H9 (cell line): ENCODE data around the gene SLC39A2. TPM values are rescaled to one million over a fixed set of nuclear protein-coding genes. Genes with fewer than 3 reads are reported as not detected.
A peak's percentile ranks its signal among the peaks of the same experiment; 100 is the strongest.
"Not testable (repeated sequence)": the region's sequence is repeated elsewhere in the genome, so short reads cannot be mapped to it uniquely, and the experiment has no call there.

Experiments
- DNase-seq: peaks from one replicate; pipeline ENCODE4 v3.0.0-alpha.2; 2017
- H2AFZ ChIP-seq: one replicate; pipeline ENCODE4 v1.6.1; 2013; ENCODE audit warnings: mild to moderate bottlenecking, low read length, control low read depth, moderate library complexity
- H2AK5ac ChIP-seq: 2 replicates; pipeline ENCODE4 v1.6.1; 2013; ENCODE audit warnings: low read length, control low read depth, mixed read lengths; ENCODE audit not compliant: insufficient read length
- H2BK120ac ChIP-seq: one replicate; pipeline ENCODE4 v1.6.1; 2013; ENCODE audit warnings: low read depth, mild to moderate bottlenecking, low read length, control low read depth, inconsistent platforms; ENCODE audit not compliant: poor library complexity, severe bottlenecking
- H2BK12ac ChIP-seq: 2 replicates; pipeline ENCODE4 v1.6.1; 2013; ENCODE audit warnings: low read length, control low read depth, mixed read lengths, low read depth; ENCODE audit not compliant: insufficient read length
- H2BK15ac ChIP-seq: 2 replicates; pipeline ENCODE4 v1.6.1; 2013; ENCODE audit warnings: low read depth, low read length, control low read depth
- H2BK20ac ChIP-seq: one replicate; pipeline ENCODE4 v1.6.1; 2013; ENCODE audit warnings: low read depth, mild to moderate bottlenecking, low read length, control low read depth, inconsistent platforms; ENCODE audit not compliant: poor library complexity, severe bottlenecking
- H2BK5ac ChIP-seq: 2 replicates; pipeline ENCODE4 v1.6.1; 2013; ENCODE audit warnings: low read length, control low read depth, mixed read lengths; ENCODE audit not compliant: insufficient read length
- H3K14ac ChIP-seq: 2 replicates; pipeline ENCODE4 v1.6.1; 2013; ENCODE audit warnings: low read length, control low read depth; ENCODE audit not compliant: insufficient read depth
- H3K18ac ChIP-seq: 2 replicates; pipeline ENCODE4 v1.6.1; 2013; ENCODE audit warnings: low read depth, mild to moderate bottlenecking, mixed read lengths, low read length, control low read depth; ENCODE audit not compliant: insufficient read length
- H3K23ac ChIP-seq: 2 replicates; pipeline ENCODE4 v1.6.1; 2013; ENCODE audit warnings: low read length, control low read depth, mixed read lengths, low read depth; ENCODE audit not compliant: insufficient read length
- H3K23me2 ChIP-seq: 2 replicates; pipeline ENCODE4 v1.6.1; 2013; ENCODE audit warnings: low read depth, mild to moderate bottlenecking, mixed read lengths, low read length, control low read depth; ENCODE audit not compliant: insufficient read length, poor library complexity, severe bottlenecking
- H3K27ac ChIP-seq: 2 replicates; pipeline ENCODE4 v1.5.1; 2013; ENCODE audit warnings: low read length, control low read depth, mixed read lengths, low read depth; ENCODE audit not compliant: insufficient read length
- H3K27me3 ChIP-seq: 2 replicates; pipeline ENCODE4 v1.6.1; 2013; ENCODE audit warnings: low read length, control low read depth, inconsistent platforms; ENCODE audit not compliant: insufficient read depth
- H3K4ac ChIP-seq: 2 replicates; pipeline ENCODE4 v1.6.1; 2013; ENCODE audit warnings: low read depth, mild to moderate bottlenecking, control low read depth, inconsistent platforms, low read length, moderate library complexity
- H3K4me1 ChIP-seq: 2 replicates; pipeline ENCODE4 v1.6.1; 2013; ENCODE audit warnings: low read length, control low read depth, inconsistent platforms; ENCODE audit not compliant: insufficient read depth
- H3K4me2 ChIP-seq: 2 replicates; pipeline ENCODE4 v1.6.1; 2013; ENCODE audit warnings: low read length, control low read depth, mixed read lengths; ENCODE audit not compliant: insufficient read length, insufficient read depth
- H3K56ac ChIP-seq: 2 replicates; pipeline ENCODE4 v1.6.1; 2013; ENCODE audit warnings: low read depth, mild to moderate bottlenecking, mixed read lengths, low read length, control low read depth; ENCODE audit not compliant: insufficient read length
- H3K79me1 ChIP-seq: 2 replicates; pipeline ENCODE4 v1.6.1; 2013; ENCODE audit warnings: low read depth, mild to moderate bottlenecking, moderate library complexity, low read length, control low read depth, inconsistent platforms; ENCODE audit not compliant: insufficient read depth, poor library complexity, severe bottlenecking
- H3K79me2 ChIP-seq: 2 replicates; pipeline ENCODE4 v1.6.1; 2013; ENCODE audit warnings: low read length, control low read depth, inconsistent platforms; ENCODE audit not compliant: insufficient read depth
- H3K9ac ChIP-seq: 2 replicates; pipeline ENCODE4 v1.6.1; 2013; ENCODE audit warnings: low read length, control low read depth, mixed read lengths; ENCODE audit not compliant: insufficient read length; ENCODE audit errors: extremely low read depth
- H3K9me3 ChIP-seq: one replicate; pipeline ENCODE4 v1.6.1; 2013; ENCODE audit warnings: low read depth, low read length, inconsistent platforms; ENCODE audit not compliant: control insufficient read depth
- H3T11ph ChIP-seq: one replicate; pipeline ENCODE4 v1.6.1; 2013; ENCODE audit warnings: mild to moderate bottlenecking, low read length, control low read depth, inconsistent platforms
- H4K20me1 ChIP-seq: one replicate; pipeline ENCODE4 v1.6.1; 2013; ENCODE audit not compliant: control insufficient read depth, insufficient read length, insufficient read depth
- H4K5ac ChIP-seq: 2 replicates; pipeline ENCODE4 v1.6.1; 2013; ENCODE audit warnings: low read depth, mild to moderate bottlenecking, mixed read lengths, low read length, control low read depth; ENCODE audit not compliant: insufficient read length
- H4K8ac ChIP-seq: replicated peaks from 2 replicates; pipeline ENCODE4 v1.6.1; 2013; ENCODE audit warnings: low read length, control low read depth, mixed read lengths, low read depth; ENCODE audit not compliant: insufficient read length
- H4K91ac ChIP-seq: 2 replicates; pipeline ENCODE4 v1.6.1; 2013; ENCODE audit warnings: low read depth, mild to moderate bottlenecking, moderate library complexity, mixed read lengths, low read length, control low read depth; ENCODE audit not compliant: insufficient read length
- H3K27ac Mint-ChIP-seq, 3 experiments: 2 replicates in 2 of 3; 3 replicates in 1 of 3; pipeline ENCODE4 v1.8.0; 2020 to 2021; ENCODE audit warnings: mixed read lengths in 3 of 3, mild to moderate bottlenecking in 1 of 3, moderate library complexity in 1 of 3
- H3K27me3 Mint-ChIP-seq: 2 replicates; pipeline ENCODE4 v1.8.0; 2021; ENCODE audit warnings: low read depth, mild to moderate bottlenecking, moderate library complexity, mixed read lengths
- H3K36me3 Mint-ChIP-seq, 3 experiments: 2 replicates in 2 of 3; 3 replicates in 1 of 3; pipeline ENCODE4 v1.8.0; 2020 to 2021; ENCODE audit warnings: low read depth in 3 of 3, mixed read lengths in 3 of 3; ENCODE audit not compliant: insufficient read depth in 1 of 3
- H3K4me1 Mint-ChIP-seq, 2 experiments: 2 replicates each; pipeline ENCODE4 v1.8.0; 2020; ENCODE audit warnings: mixed read lengths in 2 of 2
- H3K4me3 Mint-ChIP-seq, 2 experiments: 2 replicates in 1 of 2; 3 replicates in 1 of 2; pipeline ENCODE4 v1.8.0; 2020 to 2021; ENCODE audit warnings: mild to moderate bottlenecking in 2 of 2, mixed read lengths in 2 of 2, moderate library complexity in 1 of 2
- H3K9me3 Mint-ChIP-seq, 2 experiments: 2 replicates in 1 of 2; 3 replicates in 1 of 2; pipeline ENCODE4 v1.8.0; 2020; ENCODE audit warnings: mild to moderate bottlenecking in 2 of 2, mixed read lengths in 2 of 2, moderate library complexity in 1 of 2
- CTCF ChIP-seq: fragments of 200-600 bp; sonication (generic); conservative IDR thresholded peaks from 3 replicates; pipeline ENCODE4 v1.8.0; 2021; ENCODE audit warnings: antibody characterized with exemption, mild to moderate bottlenecking
- WGBS: extraction: QIAGEN DNeasy Blood & Tissue Kit; methylation state at CpG from one replicate; pipeline ENCODE4 v1.1.7; 2013; ENCODE audit warnings: missing lambda C conversion rate, low lambda C conversion rate, mixed read lengths; ENCODE audit not compliant: insufficient read length; ENCODE audit errors: extremely low coverage; 5-methylcytosine and 5-hydroxymethylcytosine counted together
- long read RNA-seq: library from polyadenylated mRNA; unstranded; transcript quantifications from one replicate; pipeline ENCODE4 v2.0.0, GENCODE V29; 2020
- total RNA-seq: library from RNA; stranded (reverse); gene quantifications from 2 replicates; pipeline ENCODE4 v1.2.1, GENCODE V29; 2021

Gene SLC39A2
- not detected in 2 replicates for total RNA-seq
- long read RNA-seq, partial matches to known transcripts, result 0 of 1 reads
- long read RNA-seq, other reads (novel, unspliced or antisense), result 0 of 1 reads

- Histone ChIP-seq H3K18ac (no peak within 1 kb of the TSS), H3K4me1 (no peaks in the 10 kb centered on the region), H3K23me2 (no peaks in the 10 kb centered on the region), H4K91ac (no peak within 1 kb of the TSS), H3K23ac (no peak within 1 kb of the TSS), H2AFZ (no peak within 1 kb of the TSS), H2BK120ac (no peak within 1 kb of the TSS), H4K8ac (no peak within 1 kb of the TSS), H2AK5ac (no peak within 1 kb of the TSS), H3K4me2 (no peak within 1 kb of the TSS), H2BK20ac (no peak within 1 kb of the TSS), H4K20me1 (no peaks in the 10 kb centered on the region), H3K14ac (no peak within 1 kb of the TSS), H3K9me3 (no peaks in the 10 kb centered on the region), H3K79me1 (no peaks in the 10 kb centered on the region), H3K9ac (no peak within 1 kb of the TSS), H2BK12ac (no peak within 1 kb of the TSS), H4K5ac (no peak within 1 kb of the TSS), H3K4ac (no peak within 1 kb of the TSS), H3K79me2 (no peaks in the 10 kb centered on the region), H2BK15ac (no peak within 1 kb of the TSS), H3K27me3 (no peaks in the 10 kb centered on the region), H2BK5ac (no peak within 1 kb of the TSS), H3K27ac (no peak within 1 kb of the TSS), H3T11ph (no peak within 1 kb of the TSS), H3K56ac (no peak within 1 kb of the TSS)
- Mint-ChIP-seq H3K4me1 (peaks cover 17 to 19% of the 10 kb centered on the region in 2 experiments), H3K4me3 (no peak within 1 kb of the TSS; a peak in 1 of 5 replicates), H3K36me3 (peaks cover 19 to 32% (median 29%) of the 10 kb centered on the region in 3 experiments; a peak in 5 of 7 replicates), H3K9me3 (no peaks in the 10 kb centered on the region), H3K27me3 (no peaks in the 10 kb centered on the region; the same call in 1 of the 2 replicates), H3K27ac (peak within 1 kb of the TSS in 1 of 3 experiments; percentile 35; a peak in 1 of 7 replicates)
- peak; percentile 75 for DNase-seq
- no CpG with 5 or more reads among the region's 6 CpGs for WGBS
- TF ChIP-seq CTCF, result no peak
Observed at GRCh38 chr14:20998674-20999366, at the start of gene SLC39A2. SLC39A2 (plus strand) TSS chr14:20999293; CDS start chr14:20999447, 154 bp downstream.

GRCh38 chr14:20954736-20955537 lies 44.2 kb upstream of the SLC39A2 start, which contains the start of gene RNASE2:
RNASE2 (plus strand) TSS chr14:20955487; CDS start chr14:20955772, 285 bp downstream.
- H3K9me3 ChIP-seq, result not testable (repeated sequence)

More at GRCh38 chr14:20954736-20955537, 44.2 kb upstream of the SLC39A2 start, which contains the start of gene RNASE2:
- H3T11ph ChIP-seq, H3K18ac ChIP-seq, H3K9me3 Mint-ChIP-seq, H3K56ac ChIP-seq, H3K79me1 ChIP-seq, H3K4me1 Mint-ChIP-seq, H2BK5ac ChIP-seq, H3K4me1 ChIP-seq, H3K27ac Mint-ChIP-seq, H4K8ac ChIP-seq, H4K5ac ChIP-seq, H3K79me2 ChIP-seq, H3K4me3 Mint-ChIP-seq, H3K4me2 ChIP-seq, H2AK5ac ChIP-seq, H2BK15ac ChIP-seq, H3K23me2 ChIP-seq, H2BK20ac ChIP-seq, H2AFZ ChIP-seq, H3K9ac ChIP-seq, H4K20me1 ChIP-seq, H3K36me3 Mint-ChIP-seq, H3K27me3 ChIP-seq, DNase-seq, H4K91ac ChIP-seq, H2BK120ac ChIP-seq, H3K27ac ChIP-seq, H3K4ac ChIP-seq, H3K23ac ChIP-seq, H3K14ac ChIP-seq, H2BK12ac ChIP-seq: not testable (repeated sequence)
- WGBS, result no CpG with 5 or more reads among the region's 4 CpGs
- peaks cover 20% of the 10 kb centered on the region for H3K27me3 Mint-ChIP-seq
